ENCODE data around the gene C12orf60.
A peak's percentile ranks its signal among the peaks of the same experiment; 100 is the strongest.
"Not testable (repeated sequence)": the region's sequence is repeated elsewhere in the genome, so short reads cannot be mapped to it uniquely, and the experiment has no call there.

Gene C12orf60, protein sequence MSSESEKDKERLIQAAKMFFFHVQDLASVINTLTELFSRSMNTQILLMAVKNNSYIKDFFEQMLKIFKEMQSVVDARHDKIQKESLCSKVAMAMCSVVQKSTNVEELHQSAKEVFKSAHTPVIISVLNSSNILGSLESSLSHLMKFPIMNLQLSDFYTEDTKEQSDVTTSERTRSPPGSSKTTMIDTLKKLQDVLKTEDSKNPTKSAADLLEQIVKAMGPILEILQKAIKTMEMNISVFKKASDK

DNA sequence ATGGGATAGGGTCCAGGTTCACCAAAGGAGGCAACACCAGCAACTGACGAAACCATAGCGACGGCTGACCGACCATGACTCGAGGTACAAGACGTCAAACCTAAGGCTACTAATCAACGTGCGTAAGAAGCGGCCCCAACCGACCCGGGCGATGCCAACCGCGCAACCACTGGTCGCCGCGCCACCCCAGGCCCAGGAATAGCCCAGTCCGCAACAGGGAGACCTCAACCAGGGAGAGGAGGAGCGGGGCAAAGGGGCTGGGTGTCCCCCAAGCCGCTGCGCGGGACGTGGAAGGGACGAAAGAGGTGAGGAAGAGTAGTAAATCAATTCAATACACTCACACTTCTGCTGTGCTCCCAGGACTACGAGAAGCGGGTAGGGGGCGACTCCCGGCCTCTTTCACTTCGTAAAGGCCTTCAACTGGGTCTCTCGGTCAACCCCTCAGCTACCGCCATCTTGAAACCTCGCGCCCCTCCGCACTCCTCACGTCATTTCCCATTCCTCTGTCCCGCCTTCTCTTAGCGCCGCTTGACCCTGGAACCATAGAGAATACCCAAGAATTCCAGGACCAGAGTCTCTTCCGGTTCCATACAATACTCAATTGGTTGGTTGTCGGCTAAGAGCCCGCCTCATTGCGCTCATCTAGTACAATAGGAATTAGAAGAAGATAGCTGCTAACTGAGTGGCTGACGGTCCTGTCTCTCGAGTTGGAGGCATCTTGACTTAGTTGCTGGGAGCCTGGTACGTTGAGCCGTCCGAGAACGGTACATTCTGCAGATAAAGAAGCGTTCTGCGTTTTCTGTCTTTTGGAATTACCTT is at the start of gene C12orf60, which contains the start of gene WBP11:
Gene C12orf60, plus strand, starts transcription at position 660 of the 819 bp plus-strand sequence. CDS start 19,266 bp downstream, outside the sequence.
Gene WBP11, minus strand, starts transcription at position 468 of the 819 bp plus-strand sequence. CDS start 2,095 bp downstream, outside the sequence.
- DNase-seq, result peak; percentile 99

DNA sequence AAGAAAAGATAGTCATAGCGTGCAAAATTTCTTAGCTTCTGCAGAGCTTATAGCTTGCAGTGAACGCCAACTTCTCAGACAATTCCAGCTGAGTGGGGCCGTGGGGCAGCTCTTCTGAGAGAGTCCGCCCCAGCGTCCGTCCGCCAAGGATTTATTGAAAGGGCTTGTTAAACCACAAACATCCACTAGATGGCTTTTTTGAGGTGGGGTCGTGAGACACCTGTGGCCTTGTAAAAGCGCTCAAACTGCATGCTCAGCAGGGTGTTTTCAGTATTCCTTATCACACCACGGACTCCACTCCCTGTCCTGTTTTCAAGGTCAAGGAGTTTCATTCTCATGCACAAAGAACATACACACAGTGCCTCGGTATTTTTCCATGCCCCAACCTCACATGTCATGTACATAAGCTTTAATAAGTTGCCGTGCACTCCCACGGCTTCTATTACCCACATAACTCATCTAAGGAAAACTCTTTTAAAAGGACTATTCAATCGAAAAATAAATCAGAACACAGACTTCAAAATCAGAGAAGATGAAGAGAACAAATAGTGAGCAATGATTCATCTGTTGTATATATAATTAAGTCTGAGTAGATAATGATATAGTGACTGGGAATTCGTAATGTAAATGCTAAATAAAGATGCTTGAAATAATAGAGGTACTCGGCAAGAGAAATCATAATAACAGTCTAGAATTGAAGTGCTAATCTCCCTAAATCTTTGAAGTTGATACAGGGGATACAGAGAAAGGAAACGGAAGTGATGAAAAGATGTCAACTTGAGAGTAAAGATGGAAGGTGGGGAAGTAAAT is 46.9 kb upstream of the C12orf60 start:
- no peak for DNase-seq

DNA sequence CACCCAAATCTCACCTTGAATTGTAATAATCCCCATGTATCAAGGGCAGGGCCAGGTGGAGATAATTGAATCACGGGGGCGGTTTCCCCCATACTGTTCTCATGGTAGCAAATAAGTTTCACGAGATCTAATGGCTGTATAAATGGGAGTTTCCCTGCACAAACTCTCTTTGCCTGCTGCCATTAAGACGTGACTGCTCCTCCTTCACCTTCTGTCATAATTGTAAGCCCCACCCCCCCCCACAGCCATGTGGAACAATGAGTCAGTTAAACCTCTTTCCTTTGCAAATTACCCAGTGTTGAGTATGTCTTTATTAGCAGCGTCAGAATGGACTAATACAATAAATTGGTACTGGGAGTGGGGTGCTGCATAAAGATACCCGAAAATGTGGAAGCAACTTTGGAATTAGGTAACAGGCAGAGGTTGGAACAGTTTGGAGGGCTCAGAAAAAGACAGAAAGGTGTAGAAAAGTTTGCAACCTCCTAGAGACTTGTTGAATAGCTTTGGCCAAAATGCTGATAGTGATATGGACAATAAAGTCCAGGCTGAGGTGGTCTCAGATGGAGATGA is 43.7 kb upstream of the C12orf60 start:
- DNase-seq, result not testable (repeated sequence)

DNA sequence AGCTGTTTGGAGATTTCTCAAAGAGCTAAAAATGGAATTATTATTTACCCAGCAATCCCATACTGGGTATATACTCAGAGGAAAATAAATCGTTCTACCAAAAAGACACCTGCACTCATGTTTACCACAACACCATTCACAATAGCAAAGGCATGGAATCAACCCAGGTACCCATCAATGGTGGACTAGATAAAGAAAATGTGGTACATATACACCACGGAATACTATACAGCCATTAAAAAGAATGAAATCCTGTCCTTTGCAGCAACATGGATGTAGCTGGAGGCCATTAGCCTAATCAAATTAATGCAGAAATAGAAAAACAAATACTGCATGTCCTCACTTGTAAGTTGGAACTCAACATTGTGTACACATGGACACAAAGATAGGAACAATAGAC is 38.1 kb upstream of the C12orf60 start:
- no peak for DNase-seq

DNA sequence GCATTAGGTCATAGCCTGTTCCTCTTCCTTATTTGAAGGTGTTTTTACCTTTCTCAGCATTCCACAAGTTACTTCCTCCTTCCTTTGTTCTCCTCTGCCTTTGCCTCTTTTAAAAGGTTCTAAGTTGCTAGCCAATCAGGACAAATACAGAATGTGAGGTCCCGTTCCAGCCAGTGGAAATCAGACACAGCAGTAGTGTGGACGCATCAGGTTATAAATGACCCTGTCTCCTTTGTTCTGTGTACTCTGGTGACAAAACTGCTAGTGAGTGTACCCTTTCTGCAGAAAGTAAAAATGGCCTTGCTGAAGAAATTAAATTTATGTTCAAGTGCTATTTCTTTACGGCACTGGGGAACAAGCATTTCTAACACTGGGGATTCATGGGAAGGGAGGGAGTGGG is 37.5 kb upstream of the C12orf60 start:
- not testable (repeated sequence) for DNase-seq

DNA sequence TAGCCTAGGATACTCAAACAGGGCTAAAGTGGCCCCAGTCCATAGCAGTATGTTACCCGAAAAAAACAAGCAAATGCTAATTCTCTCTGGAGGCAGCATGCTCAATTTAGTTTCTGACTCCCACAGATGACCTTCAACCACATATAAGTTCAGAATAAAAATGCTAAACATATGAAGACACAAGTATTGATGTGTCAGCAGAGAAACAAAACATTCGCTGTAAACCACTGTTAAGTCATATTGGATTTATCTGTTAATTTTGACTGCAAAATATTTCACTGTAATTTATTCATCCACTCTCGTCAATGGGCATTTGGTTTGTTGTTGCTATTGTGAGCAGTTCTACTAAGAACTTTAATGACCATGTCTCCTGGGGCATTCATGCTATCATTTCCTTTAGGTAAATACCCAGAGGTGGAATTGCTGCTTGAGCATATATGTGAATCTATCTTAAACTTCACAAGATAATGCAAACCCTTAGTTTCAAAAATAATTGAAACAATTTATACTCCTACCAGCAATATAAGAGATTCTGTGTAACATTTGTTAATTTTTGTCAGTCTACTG is 36.7 kb upstream of the C12orf60 start:
- no peak for DNase-seq

DNA sequence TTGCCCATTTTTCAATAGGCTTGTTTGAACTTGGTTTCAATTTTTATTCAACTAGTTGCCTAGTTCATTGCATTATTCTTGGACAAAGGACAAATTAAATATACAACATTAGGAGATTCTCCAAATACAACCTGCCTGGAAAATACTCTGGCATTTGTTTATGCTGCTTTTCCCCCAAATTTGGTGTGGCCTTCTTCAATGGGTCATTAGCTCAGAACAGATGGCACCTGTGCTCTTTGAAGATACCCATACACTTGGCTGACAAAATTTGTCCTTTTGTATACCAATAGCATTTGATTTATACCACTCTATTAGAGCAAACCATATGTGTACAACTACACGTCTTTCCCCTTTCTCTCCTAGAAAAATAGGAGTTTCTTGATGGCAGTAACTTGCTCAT is 35.9 kb upstream of the C12orf60 start:
- DNase-seq, result no peak

DNA sequence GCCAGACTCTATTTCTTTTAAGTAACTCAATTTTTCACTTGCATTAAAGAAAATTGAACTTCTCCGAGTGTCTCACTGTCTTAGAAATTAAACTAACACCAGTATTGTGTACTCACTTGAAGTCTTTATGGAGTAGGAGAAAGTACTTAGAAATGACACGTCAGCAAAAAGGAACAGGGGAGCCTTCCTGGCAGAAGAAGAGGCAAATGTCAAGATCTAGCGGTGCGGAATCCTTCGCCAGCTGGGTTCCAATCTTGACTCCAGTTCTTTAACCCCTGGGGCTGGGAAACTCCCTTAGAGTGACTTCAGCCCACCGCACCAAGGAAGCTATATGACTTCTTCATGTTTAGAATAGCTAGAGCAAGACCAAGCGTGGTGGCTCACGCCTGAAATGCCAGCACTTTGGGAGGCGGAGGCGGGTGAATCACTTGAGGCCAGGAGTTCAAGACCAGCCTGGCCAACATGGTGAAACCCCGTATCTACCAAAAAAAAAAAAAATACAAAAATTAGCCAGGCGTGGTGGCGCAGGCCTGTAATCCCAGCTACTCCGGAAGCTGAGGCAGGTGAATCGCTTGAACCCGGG is 34.6 kb upstream of the C12orf60 start:
- DNase-seq, result no peak

DNA sequence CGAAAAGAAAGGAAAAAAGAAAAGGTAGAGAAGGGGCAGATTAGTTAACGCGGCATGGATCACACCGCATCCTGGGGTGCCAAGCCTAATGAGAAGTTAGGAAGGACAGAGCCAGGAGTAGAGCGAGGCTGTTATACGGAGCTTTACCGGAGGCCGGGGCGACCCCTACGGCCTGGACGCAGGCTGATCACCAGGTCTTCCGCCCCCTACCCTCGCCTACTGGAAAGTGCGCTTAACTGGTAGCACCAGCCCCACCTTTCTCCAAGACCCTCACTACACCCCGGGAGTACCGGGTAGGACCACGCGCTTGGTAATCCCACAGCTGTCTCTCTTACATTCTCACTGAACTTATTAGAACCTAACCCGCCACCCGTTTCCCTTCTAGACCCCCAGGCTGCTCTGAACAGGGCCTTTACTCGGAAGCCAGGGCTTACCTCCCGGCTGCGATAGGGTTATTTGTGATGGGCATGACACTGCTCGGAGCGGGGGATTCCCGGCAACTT is 34.0 kb upstream of the C12orf60 start:
- no peak for DNase-seq

DNA sequence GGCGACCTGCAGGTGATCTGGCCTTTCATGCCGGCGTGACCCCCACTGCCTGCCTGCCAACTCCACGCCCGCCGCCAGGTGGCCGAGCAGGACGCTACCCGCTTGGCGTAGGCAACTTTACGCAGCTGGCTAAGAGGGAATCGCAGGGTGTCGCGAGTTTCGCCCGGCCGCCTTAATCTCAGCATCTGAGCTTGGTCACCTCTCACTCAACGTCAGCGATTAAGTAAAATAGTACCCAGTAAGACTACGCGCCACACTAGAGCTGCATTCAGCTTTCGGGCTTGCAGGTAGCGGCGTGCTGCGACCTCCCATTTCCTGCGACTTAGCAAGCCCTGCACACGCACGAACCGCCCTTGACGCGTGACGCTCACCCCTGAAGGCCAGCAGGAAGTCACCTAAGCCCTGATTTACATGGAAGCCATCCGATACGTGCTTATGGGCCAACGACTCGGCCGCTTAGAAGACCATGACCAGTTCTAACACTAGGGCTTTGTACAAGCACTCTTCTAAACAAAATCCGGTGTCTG is 33.4 kb upstream of the C12orf60 start:
- peak; percentile 87 for DNase-seq

DNA sequence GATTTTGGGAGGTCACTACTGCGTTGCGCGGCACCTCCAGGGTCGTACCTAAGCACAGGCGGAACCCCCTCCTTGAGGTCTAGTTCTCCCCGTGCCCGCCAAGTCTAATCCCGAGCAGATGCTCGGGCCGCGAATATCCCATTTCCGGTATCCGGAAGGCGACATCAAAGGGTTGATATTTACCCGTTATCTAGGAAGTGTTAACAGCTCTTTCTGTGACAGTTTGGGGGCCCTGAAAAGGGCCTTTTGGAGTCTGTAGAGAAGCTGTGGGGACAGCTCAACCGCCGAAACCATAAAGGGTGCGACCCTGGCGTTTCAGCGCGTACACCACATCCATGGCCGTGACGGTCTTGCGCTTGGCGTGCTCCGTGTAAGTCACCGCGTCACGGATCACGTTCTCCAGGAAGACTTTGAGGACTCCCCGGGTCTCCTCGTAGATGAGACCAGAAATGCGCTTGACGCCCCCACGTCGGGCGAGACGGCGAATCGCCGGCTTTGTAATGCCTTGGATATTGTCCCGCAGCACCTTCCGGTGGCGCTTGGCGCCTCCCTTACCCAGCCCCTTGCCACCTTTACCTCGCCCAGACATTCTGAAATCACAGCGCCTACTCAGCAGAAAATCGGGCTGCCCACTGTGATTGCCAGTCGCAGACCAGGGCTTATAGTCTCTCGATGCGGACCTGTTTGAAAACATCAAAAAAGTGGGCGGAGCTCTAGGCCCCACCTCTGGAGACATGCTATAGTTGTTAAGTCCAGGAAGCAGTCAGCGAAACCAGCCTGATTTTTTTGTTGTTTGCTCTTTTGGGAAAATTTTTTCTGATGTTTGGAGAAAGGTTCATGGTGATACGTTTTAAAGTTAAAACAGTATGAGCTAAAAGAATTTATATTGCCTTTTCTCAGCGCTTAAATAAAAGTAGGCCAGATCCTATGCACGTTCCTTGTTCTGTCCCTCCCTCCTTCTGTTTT is 32.7 kb upstream of the C12orf60 start:
- peak; percentile 97 for DNase-seq

DNA sequence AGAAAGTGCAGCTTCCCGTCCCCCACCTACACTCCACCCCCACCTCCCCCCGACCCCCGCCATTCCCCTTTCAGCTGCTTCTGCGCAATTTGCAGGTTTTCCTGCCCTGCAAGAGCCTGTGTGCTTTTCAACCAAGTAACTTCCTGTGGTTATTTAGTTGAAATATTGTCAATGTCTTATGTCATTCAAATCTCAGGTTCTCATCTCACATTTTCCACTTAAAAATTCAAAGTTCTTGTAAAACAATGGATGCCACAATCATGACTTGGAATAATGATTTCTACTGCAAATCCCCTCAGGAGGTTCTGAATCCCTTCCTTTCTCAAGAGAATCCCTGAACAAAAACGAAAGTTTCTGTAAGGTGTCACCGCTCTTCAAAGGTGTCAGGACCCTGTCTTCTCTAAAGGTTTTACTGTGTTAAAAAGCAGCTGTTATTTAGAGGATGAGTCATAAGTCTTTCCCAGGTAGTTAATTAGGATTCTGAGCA is 31.8 kb upstream of the C12orf60 start:
- DNase-seq, result peak; percentile 47

DNA sequence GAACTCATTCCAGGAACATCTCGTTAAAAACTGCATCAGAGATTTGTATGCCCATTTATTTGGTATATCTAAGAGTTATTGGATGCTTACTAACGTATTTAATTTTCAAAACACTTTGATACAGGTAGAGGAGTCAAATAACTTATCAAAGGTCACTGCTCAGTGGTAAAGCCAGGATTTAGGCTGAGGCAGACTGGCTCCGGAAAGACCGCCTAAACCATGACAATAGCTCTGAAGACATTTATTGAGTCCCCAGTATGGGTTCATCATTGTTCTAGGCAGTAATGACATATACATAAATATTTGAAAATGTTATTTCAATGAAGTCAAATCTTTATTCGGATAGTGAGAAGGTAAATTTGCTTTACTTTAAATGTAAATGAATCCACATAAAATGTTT is 30.5 kb upstream of the C12orf60 start:
- no peak for DNase-seq

DNA sequence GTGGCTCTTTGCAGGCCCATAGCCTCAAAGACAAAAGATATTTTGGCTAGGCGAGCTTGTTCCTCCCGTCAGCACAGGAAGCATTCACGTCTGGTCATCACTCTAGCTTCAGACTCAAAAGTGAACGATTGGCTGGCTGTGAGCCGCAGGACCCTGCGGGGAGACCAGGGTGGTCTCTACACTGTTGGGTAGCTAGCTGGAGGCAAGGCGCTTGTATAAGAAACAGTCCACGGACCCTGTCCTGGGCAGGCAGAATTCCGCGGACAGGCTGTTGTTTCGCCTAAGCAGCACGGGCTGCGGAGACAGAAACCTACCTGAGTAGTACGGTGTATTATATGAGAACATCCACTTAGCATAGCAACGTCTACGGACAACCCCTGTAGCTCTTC is 29.8 kb upstream of the C12orf60 start:
- no peak for DNase-seq

DNA sequence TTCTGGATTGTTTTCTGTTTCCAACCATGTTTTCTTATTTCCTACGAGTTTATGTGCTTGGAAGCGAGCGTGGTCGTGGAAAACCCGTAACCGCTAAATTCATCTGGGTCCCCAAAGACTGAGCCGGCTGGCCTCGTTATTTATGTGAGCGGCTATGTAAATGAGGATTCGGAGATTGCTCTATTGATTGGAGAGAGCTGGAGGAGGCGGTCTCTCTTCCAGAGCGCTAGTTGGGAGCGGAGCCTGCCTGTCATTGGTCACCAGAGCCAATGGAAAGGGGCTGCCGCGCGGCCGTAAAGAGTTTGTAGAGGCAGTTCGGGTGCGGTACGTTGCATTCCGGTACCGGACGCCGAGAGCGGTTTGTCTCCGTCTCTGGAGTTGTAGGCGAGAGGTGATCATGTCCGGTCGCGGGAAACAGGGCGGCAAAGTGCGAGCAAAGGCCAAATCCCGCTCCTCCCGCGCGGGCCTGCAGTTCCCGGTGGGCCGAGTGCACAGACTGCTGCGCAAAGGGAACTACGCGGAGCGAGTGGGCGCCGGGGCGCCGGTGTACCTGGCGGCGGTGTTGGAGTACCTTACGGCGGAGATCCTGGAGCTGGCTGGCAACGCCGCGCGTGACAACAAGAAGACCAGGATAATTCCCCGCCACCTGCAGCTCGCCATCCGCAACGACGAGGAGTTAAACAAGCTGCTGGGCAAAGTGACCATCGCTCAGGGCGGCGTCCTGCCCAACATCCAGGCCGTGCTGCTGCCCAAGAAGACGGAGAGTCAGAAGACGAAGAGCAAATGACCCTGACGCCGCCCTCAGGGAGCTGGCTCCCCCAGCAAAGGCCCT is 29.2 kb upstream of the C12orf60 start:
- DNase-seq, result peak; percentile 97

DNA sequence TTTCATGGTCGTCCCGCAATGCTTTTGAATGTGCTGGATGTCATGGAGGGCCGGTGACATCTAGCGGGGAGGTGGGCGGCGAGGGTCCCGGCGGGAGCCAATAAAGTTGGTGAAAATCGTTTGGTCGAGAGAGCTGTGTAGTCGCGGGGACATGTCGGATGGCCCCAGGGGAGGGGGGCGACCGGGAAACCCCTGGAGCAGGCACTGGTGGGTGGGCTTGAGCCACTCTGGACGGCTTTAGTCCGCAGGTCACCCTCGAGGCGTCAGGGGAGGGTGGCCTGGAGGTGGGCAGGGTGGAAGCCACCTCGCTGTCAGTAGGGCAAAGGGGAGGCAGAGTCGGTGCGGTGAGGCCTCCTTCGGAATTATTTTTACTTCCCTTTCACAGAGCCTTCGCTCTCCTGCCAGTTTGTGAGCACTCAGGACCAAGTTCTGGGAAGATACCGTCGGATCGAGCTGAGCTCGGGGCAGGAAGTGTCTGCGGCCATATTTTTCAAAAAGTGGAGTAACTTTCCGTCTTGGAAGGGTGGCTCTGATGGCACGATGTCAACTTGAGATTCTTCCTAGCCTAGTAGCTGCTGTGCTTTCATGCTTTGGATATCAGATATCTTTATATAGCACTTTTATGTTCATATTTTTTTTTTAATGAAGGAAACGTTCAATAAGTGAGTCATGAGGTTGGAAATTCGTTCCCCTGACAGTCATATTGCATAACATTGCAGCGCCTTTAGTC is 28.4 kb upstream of the C12orf60 start:
- DNase-seq, result peak; percentile 82

DNA sequence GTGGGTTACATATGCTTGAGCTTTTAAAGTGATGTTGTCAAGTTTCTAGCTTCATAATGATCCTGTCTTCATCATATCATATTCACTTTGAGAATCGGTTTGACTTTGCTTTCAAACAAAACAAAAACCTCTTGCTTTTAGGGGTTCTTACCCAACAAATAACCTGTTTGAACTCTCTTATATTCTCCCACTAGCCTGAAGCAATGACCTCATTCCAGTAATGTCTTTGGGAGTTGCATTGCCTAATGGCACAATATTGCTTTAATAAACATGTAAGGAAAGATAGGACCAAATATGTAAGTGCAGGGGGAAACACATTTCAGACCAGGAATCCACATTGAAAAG is 27.9 kb upstream of the C12orf60 start:
- DNase-seq, result no peak

DNA sequence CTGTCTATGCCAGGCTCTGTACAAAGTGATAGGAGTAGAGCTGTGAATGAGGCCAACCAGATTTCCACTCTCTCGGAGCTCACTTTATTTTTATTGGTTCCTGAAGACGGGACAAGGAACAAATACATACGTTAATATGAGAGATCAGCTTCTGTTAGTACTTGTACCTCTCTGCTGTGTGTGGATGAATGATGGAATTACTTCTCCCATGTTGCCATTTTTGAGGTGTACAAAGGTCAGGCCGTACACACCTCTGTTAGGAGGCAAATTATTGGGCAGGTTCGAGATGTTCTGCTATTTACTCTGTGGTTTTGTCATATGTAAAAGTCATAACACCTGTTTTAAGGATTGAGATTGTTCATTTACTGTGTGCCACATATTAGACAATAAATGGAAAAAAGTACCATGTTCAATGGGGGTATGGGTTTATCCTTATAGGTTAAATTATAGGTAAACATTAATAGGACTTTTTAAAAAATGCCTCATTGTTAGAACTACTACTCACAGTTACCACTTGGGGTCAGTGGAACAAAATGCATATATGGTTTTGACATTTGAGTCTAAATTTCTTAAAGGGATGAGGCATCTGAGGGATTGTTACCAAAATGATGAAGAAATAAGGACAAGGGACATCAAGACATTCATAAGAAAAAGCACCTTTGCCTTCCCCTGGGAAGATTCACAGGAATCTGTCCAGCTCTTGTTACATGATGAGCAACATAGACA is 27.1 kb upstream of the C12orf60 start:
- DNase-seq, result peak; percentile 62

Measured in OCI-M1 (cell line).